Right renal cortex interstitium (tissue), 3 donors: ENCODE measurements around the gene ZNF260. TPM values are rescaled to one million over a fixed set of nuclear protein-coding genes. Genes with fewer than 3 reads are reported as not detected.
A peak's percentile ranks its signal among the peaks of the same experiment; 100 is the strongest.
"Not testable (repeated sequence)": the region's sequence is repeated elsewhere in the genome, so short reads cannot be mapped to it uniquely, and the experiment has no call there.

Source experiments
- DNase-seq, 3 donors: peaks; one replicate each; pipeline ENCODE4 v3.0.0-alpha.2; 2013; ENCODE audit warnings: low read depth in 3 of 3, low spot score in 2 of 3
- polyA plus RNA-seq, 3 donors: library from polyadenylated mRNA; unstranded; fragments of 120-200 nt; gene quantifications; one replicate each; pipeline ENCODE4 v1.2.1, GENCODE V29; 2013; ENCODE audit not compliant: insufficient read length in 3 of 3

ZNF260 gene
- polyA plus RNA-seq, 3 donors = 31.3 to 32.6 (median 32.5) TPM

GRCh38 chr19:36490846-36491245, 37.2 kb downstream of the ZNF260 start:
- not testable (repeated sequence) for DNase-seq

DNA sequence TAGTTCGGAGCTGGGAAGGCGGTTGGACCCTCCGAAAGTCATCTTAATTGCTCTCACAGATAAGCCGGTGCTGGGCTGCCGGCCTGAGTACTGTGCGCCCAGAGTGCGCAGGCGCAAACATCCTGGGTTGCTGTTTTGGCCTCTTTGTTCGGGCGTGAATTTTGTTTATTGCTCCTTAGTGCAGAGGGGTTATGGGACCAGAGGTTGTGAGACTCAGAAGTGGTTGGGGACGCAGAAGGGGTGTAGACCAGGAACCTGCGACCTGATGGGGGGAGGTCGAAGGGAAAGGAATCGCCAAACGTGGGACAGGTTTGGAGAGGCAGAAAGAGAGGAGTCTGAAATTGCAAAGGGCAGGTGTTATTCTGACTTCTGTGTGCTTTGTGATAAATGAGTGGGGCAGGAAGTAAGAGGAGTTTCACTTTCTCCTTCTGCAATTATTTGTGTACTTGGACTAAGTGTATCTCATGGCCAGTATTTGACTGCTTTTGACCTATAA, 38.1 kb downstream of the ZNF260 start:
- DNase-seq = peak in 2 of 3 donors; percentile 88

DNA sequence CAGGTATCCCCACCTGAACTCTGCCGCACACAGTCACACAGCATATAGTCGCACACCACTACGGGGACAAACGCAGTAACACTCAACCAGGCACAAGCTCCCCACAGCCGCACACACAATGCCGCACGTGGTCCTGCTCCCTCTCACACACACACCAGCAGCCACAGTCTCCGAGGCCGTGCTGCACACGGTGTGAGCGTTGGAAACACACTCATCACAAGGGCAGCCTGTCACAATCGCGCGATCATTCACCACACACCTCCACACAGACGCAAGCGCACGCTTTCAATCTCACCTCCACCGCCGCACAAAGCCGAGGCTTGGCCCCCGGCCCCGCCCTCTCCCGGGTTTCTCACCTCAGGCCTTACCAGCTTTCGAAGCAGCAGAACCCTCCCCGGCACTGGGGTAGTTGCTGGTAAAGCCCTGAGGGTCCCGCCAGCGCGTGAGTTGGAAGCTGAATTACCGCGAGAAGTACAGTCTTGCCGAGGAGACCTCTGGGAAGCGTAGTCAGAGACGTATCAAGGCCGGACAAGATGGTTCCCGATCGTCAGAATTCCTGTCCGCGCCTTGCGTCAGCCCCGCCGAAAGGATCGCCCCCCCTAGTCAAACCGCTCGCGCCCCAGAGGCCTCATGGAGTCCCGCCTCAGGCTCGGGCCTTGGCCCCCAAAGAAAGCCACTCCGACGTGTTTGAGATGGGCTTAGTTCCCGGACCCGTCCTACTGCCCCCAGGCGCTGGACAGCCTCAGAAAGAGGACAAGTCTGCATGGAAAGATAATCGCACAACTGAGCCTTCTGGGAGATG, 38.8 kb downstream of the ZNF260 start, which contains the start of gene ZNF566:
Gene ZNF566, minus strand, starts transcription at position 444 of the 802 bp plus-strand sequence. CDS start 13,004 bp downstream, outside the sequence.
- peak; percentile 90 to 96 (median 95) for DNase-seq

DNA sequence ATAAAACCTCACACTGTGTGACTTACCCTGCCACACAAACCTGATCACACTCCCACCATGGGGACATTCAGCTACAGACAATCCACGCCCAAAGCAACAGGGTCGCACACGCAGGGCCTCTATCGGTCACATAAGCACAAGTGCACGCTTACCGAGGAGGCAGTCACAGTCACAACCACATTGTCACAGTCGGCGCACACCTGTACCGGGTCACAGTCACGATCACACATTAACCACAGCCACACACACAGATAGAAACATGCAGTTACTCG, 39.3 kb downstream of the ZNF260 start:
- peak in 2 of 3 donors; percentile 8 to 9 for DNase-seq

GRCh38 chr19:36488118-36488845, 39.8 kb downstream of the ZNF260 start:
- no peak for DNase-seq

DNA sequence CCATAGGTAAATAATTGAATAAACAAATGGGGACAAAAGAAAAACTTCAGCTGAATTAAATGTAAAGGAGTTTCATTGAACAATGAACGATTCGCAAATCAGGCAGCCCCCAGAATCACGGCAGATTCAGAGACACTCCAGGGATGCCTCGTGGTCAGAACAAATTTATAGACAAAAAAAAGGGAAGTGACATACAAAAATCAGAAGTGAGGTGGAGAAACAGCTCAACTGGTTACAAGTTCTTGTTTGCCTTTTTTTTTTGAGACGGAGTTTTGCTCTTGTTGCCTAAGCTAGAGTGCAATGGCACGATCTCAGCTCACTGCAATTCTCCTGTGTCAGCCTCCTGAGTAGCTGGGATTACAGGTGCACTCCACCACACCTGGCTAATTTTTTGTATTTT, 44.4 kb downstream of the ZNF260 start:
- no peak for DNase-seq

DNA sequence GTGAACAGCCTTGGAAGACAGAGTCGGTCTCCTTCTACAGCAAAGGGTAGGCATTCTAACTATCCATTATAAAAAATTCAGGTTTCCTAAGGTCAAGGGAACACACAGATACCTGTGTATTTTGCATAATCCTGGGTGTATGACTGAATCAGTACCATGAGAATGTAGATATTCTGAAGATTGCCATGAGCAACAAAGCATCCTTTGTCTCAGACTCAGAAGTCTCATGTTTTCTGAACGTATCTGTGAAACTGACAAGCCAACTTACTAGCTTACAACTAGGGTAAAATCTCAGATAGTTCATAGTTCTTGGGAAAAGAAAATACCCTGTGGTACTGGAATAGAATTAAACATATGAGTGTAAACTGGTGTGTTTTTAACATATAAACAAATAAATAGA, 45.2 kb downstream of the ZNF260 start:
- DNase-seq = no peak

Other genes starting within 250 kb of the ZNF260 start
- 10 to 100 TPM; 13.0 to 13.2 (median 13.1) TPM for gene ZFP14, start 149.1 kb downstream of the ZNF260 start, polyA plus RNA-seq
- gene ZFP82, start 109.6 kb downstream of the ZNF260 start, polyA plus RNA-seq = 10 to 100 TPM; 14.4 to 14.8 (median 14.7) TPM
- 10 to 100 TPM; 15.9 to 17.0 (median 16.7) TPM for gene ZNF566, start 38.7 kb downstream of the ZNF260 start, polyA plus RNA-seq
- gene ZNF529, start 45.0 kb upstream of the ZNF260 start, polyA plus RNA-seq = 10 to 100 TPM; 19.4 to 23.7 (median 19.5) TPM
- gene ZNF382, start 77.0 kb upstream of the ZNF260 start, polyA plus RNA-seq = 1 to 10 TPM; 5.4 to 5.9 (median 5.5) TPM
- 10 to 100 TPM in 2 of 3 donors, 1 to 10 TPM in 1; 9.9 to 14.4 (median 12.4) TPM for gene ZNF461, start 138.6 kb upstream of the ZNF260 start, polyA plus RNA-seq
- 10 to 100 TPM; 13.9 to 16.0 (median 15.3) TPM for gene ZNF567, start 159.3 kb upstream of the ZNF260 start, polyA plus RNA-seq
- 1 to 10 TPM; 2.9 to 3.4 (median 3.1) TPM for gene ZNF850, start 244.5 kb upstream of the ZNF260 start, polyA plus RNA-seq